ENCODE data around the gene DOK7. TPM values are rescaled to one million over a fixed set of nuclear protein-coding genes. Genes with fewer than 3 reads are reported as not detected.

DOK7 gene
- total RNA-seq, 2 experiments from 2014 or later, result not detected

DNA sequence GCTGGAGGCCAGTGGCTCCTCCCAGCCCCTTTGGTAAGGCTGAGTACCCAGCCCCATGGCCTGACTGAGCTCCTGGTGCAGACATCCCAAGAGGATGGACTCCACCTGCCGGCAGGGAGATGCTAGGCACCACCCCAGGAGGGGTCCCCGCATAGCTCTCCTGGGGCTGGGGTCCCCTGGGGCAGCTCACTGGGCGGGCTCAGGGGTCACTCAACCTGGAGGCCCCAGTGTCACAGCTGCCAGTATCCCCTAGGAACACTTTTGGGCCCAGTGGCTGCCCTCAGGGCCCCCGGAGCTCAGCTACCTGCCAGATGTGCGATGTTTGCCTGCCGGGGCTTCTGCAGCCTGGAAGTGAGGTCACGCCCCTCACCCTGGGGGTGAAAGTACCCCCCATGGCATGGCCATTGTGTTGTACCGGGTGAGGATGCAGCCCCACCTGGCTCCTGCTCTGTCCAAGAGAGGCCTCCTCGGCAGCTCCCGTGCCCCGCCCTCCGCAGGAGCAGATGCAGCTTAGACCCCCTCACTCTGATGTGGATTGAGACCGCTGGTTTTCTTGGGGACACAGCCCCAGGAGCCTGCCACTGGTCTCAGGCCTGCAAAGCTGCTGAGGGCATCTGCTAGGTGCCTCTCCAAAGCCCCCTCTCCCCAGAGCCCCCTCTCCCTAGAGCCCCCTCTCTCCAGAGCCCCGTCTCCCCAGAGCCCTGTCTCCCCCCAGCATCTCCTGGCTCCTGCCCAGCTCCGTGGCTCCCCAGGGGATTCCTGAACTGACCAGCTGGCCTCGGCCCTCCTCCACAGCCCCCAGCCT lies 28.0 kb upstream of the DOK7 start:
- ATAC-seq (ENCODE audit: low read depth), result no peak
- Mint-ChIP-seq H3K9me3 (no peaks in the 10 kb centered on the region), H3K27me3 (no peaks in the 10 kb centered on the region), H3K27ac (no peak overlapping the region), H3K4me1 (no peaks in the 10 kb centered on the region), H3K4me3 (no peak overlapping the region), H3K36me3 (no peaks in the 10 kb centered on the region)
- DNase-seq, result no peak
- POLR2A ChIA-PET, result no interaction called here

DNA sequence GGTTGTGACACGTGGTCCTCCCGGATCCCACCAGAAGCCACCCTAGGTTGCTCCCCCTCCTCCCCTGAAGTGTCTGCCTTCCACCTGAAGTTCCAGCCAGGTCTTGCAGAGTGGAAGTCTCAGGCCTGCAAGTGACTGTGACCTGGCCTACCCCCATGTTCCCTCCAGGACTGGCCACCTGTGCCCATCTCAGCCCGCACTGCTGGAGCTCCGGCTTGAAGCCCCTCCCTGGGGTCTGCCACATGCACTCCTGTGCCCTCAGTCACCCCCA lies 27.5 kb upstream of the DOK7 start:
- ATAC-seq (ENCODE audit: low read depth) (no peak), DNase-seq (no peak)
- H3K4me3 Mint-ChIP-seq, result no peak overlapping the region
- no peaks in the 10 kb centered on the region for H3K27me3 Mint-ChIP-seq
- no peaks in the 10 kb centered on the region for H3K36me3 Mint-ChIP-seq
- H3K4me1 Mint-ChIP-seq, result no peaks in the 10 kb centered on the region
- H3K9me3 Mint-ChIP-seq, result no peaks in the 10 kb centered on the region
- no peak overlapping the region for H3K27ac Mint-ChIP-seq
- POLR2A ChIA-PET, result no interaction called here

GRCh38 chr4:3436048-3436797 lies 26.9 kb upstream of the DOK7 start:
- no peak for DNase-seq
- H3K4me1 Mint-ChIP-seq, result no peaks in the 10 kb centered on the region
- no peak overlapping the region for H3K27ac Mint-ChIP-seq
- no peaks in the 10 kb centered on the region for H3K27me3 Mint-ChIP-seq
- POLR2A ChIA-PET, result no interaction called here
- no peak overlapping the region for H3K4me3 Mint-ChIP-seq
- H3K36me3 Mint-ChIP-seq, result no peaks in the 10 kb centered on the region
- no peaks in the 10 kb centered on the region for H3K9me3 Mint-ChIP-seq
- ATAC-seq (ENCODE audit: low read depth), result no peak

- Mint-ChIP-seq H3K27ac (no peak overlapping the region), H3K4me1 (no peaks in the 10 kb centered on the region), H3K36me3 (no peaks in the 10 kb centered on the region), H3K9me3 (no peaks in the 10 kb centered on the region), H3K27me3 (no peaks in the 10 kb centered on the region), H3K4me3 (no peak overlapping the region)
- ATAC-seq (ENCODE audit: low read depth) (peak; percentile 46), DNase-seq (no peak)
- POLR2A ChIA-PET, result no interaction called here
These were observed 26.1 kb upstream of the DOK7 start for GRCh38 chr4:3436798-3437581.

DNA sequence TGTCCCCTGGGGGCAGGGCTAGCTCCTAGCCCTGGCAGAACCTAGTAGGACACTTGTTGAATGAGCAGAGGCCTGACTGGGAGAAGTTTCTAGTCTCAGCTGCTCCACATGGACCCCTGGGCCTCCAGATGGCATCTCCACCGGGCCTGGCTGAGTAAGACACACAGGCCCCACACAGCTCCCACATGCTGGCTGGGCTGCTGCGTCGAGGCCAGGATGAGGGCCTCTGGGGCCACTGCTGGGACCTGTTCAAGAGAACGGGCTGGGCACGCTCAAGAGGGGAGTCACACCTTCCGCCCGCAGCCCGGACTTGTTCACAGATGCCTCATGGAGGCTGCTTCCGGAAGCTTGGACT lies 25.5 kb upstream of the DOK7 start:
- no peak overlapping the region for H3K27ac Mint-ChIP-seq
- H3K27me3 Mint-ChIP-seq, result no peaks in the 10 kb centered on the region
- no peaks in the 10 kb centered on the region for H3K9me3 Mint-ChIP-seq
- no peak overlapping the region for H3K4me3 Mint-ChIP-seq
- ATAC-seq (ENCODE audit: low read depth) (no peak), DNase-seq (no peak)
- no peaks in the 10 kb centered on the region for H3K36me3 Mint-ChIP-seq
- POLR2A ChIA-PET, result no interaction called here
- no peaks in the 10 kb centered on the region for H3K4me1 Mint-ChIP-seq

DNA sequence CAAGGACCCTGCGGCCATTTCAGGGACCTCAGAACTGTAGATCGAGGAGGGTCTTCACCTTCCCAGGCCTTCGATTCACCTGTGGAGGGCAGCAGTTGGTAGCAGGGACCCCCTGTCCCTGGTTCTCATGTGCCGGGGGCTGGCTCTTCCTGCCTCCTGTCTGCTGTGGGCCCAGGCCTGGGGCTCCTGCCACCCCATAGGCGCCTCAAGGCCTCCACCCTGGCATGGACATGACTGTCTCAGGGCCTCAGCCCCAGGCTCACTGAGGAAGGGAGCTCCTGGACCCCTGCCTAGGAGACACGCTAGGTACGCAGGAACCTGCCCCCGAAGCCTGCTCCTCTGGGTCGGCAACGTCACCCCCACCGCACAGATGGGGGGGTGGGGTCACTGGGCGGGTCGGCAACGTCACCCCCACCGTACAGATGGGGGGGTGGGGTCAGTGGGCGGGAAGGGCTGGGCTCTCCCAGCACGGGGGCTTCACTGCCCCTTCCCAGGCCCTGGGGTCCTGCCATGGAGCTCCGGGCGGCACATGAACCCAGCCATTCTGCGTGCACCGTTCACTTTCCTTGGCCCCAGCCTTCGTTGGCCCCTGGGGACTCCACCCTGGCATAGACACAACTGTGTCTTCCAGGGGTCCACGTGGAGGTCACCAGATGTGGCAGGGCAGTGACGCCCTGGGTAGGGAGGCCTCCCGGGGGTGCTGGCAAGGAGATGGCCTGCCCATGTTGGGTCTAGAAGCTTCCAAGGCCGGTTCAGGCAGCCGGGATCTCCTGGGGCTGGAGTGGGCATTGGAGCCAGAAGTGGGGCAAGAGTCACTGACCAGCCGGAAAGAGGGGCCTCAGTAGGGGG lies 24.9 kb upstream of the DOK7 start:
- DNase-seq, result no peak
- no peaks in the 10 kb centered on the region for H3K4me1 Mint-ChIP-seq
- H3K27me3 Mint-ChIP-seq, result no peaks in the 10 kb centered on the region
- no peak overlapping the region for H3K4me3 Mint-ChIP-seq
- POLR2A ChIA-PET, result no interaction called here
- no peaks in the 10 kb centered on the region for H3K36me3 Mint-ChIP-seq
- no peak overlapping the region for H3K27ac Mint-ChIP-seq
- no peak for ATAC-seq (ENCODE audit: low read depth)
- no peaks in the 10 kb centered on the region for H3K9me3 Mint-ChIP-seq

- no peak for ATAC-seq (ENCODE audit: low read depth)
- no peaks in the 10 kb centered on the region for H3K9me3 Mint-ChIP-seq
These were observed 24.3 kb upstream of the DOK7 start for GRCh38 chr4:3438847-3439180.

GRCh38 chr4:3439391-3439790 lies 23.7 kb upstream of the DOK7 start:
- Mint-ChIP-seq H3K9me3 (no peaks in the 10 kb centered on the region), H3K4me3 (no peak overlapping the region), H3K4me1 (no peaks in the 10 kb centered on the region), H3K27me3 (no peaks in the 10 kb centered on the region), H3K36me3 (no peaks in the 10 kb centered on the region), H3K27ac (no peak overlapping the region)
- DNase-seq (no peak), ATAC-seq (ENCODE audit: low read depth) (no peak)
- POLR2A ChIA-PET, result no interaction called here

More at GRCh38 chr4:3438847-3439180, 24.3 kb upstream of the DOK7 start:
- POLR2A ChIA-PET, result no interaction called here
- H3K4me3 Mint-ChIP-seq, result no peak overlapping the region
- no peaks in the 10 kb centered on the region for H3K36me3 Mint-ChIP-seq
- no peaks in the 10 kb centered on the region for H3K27me3 Mint-ChIP-seq
- H3K27ac Mint-ChIP-seq, result no peak overlapping the region
- DNase-seq, result no peak
- H3K4me1 Mint-ChIP-seq, result no peaks in the 10 kb centered on the region

DNA sequence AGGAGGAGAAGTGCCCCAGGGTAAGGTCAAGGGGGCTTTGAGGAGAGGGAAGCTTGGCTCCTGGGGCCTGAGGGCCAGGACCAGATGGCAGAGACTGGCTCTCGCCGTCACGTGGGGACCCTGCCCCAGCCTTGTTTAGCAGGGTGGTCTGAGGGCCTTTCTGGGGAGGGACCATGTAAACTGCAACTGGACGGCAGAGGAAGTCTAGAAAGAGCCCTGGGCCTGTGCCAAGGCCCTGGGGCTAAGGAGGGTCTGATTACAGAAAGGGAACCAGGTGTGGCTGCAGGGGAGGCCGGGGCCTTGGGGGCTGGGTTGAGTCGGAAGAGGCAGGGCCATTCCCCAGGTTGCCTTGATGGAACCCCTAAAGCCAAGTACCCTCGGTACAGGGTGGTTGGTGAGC lies 23.1 kb upstream of the DOK7 start:
- H3K27me3 Mint-ChIP-seq, result no peaks in the 10 kb centered on the region
- H3K9me3 Mint-ChIP-seq, result no peaks in the 10 kb centered on the region
- no peak for ATAC-seq (ENCODE audit: low read depth)
- H3K27ac Mint-ChIP-seq, result no peak overlapping the region
- POLR2A ChIA-PET, result no interaction called here
- no peak for DNase-seq
- no peak overlapping the region for H3K4me3 Mint-ChIP-seq
- H3K4me1 Mint-ChIP-seq, result no peaks in the 10 kb centered on the region
- no peaks in the 10 kb centered on the region for H3K36me3 Mint-ChIP-seq

- Mint-ChIP-seq H3K4me3 (no peak overlapping the region), H3K4me1 (no peaks in the 10 kb centered on the region), H3K27me3 (no peaks in the 10 kb centered on the region), H3K9me3 (no peaks in the 10 kb centered on the region), H3K36me3 (no peaks in the 10 kb centered on the region), H3K27ac (no peak overlapping the region)
- DNase-seq, result no peak
- no peak for ATAC-seq (ENCODE audit: low read depth)
- POLR2A ChIA-PET, result no interaction called here
These were observed 22.1 kb upstream of the DOK7 start for GRCh38 chr4:3440979-3441500.

- Mint-ChIP-seq H3K4me3 (no peak within 1 kb of the TSS), H3K4me1 (no peaks in the 10 kb centered on the region), H3K27me3 (no peaks in the 10 kb centered on the region), H3K9me3 (no peaks in the 10 kb centered on the region), H3K36me3 (no peaks in the 10 kb centered on the region), H3K27ac (no peak within 1 kb of the TSS)
- DNase-seq (no peak), ATAC-seq (ENCODE audit: low read depth) (no peak)
- POLR2A ChIA-PET, result interaction anchor here (0.6 kb wide), 1 partner anchor 244 kb away, joined by 3 read pairs; no protein-coding TSS in a partner anchor
These were observed 21.3 kb upstream of the DOK7 start, which contains the start of gene HGFAC for GRCh38 chr4:3441501-3442459. Gene HGFAC, plus strand, starts transcription at chr4:3441968. Its CDS starts 34 bp downstream, at chr4:3442002.

- no peak for DNase-seq
- Mint-ChIP-seq H3K4me3 (no peak overlapping the region), H3K27me3 (no peaks in the 10 kb centered on the region), H3K9me3 (no peaks in the 10 kb centered on the region), H3K36me3 (no peaks in the 10 kb centered on the region), H3K27ac (no peak overlapping the region), H3K4me1 (no peaks in the 10 kb centered on the region)
- POLR2A ChIA-PET, result no interaction called here
- no peak for ATAC-seq (ENCODE audit: low read depth)
These were observed 20.6 kb upstream of the DOK7 start for GRCh38 chr4:3442460-3442958.
